T-helper 2 cell treated with Interferon-gamma antibody and Interleukin-4, amounts not matched to agents 5 μg/mL and 100 μg/mL, for 36 hours (primary cell): ENCODE data around the gene NHERF2.
"Not testable (repeated sequence)": the region's sequence is repeated elsewhere in the genome, so short reads cannot be mapped to it uniquely, and the experiment has no call there.

Experiments used
- DNase-seq: peaks from one replicate; pipeline ENCODE4 v3.0.0; 2021; ENCODE audit warnings: low spot score
- H3K27ac Mint-ChIP-seq: one replicate; pipeline ENCODE4 v1.8.0; 2021; ENCODE audit warnings: mild to moderate bottlenecking, mixed read lengths
- H3K27me3 Mint-ChIP-seq: one replicate; pipeline ENCODE4 v1.8.0; 2021; ENCODE audit warnings: low read depth, mixed read lengths
- H3K36me3 Mint-ChIP-seq: one replicate; pipeline ENCODE4 v1.8.0; 2021; ENCODE audit warnings: low read depth, mixed read lengths
- H3K4me1 Mint-ChIP-seq: one replicate; pipeline ENCODE4 v1.8.0; 2021; ENCODE audit warnings: low read depth, mixed read lengths
- H3K4me3 Mint-ChIP-seq: one replicate; pipeline ENCODE4 v1.8.0; 2022; ENCODE audit warnings: mild to moderate bottlenecking, moderate library complexity, mixed read lengths
- H3K9me3 Mint-ChIP-seq: one replicate; pipeline ENCODE4 v1.8.0; 2021; ENCODE audit warnings: mixed read lengths

The NHERF2 gene

DNA sequence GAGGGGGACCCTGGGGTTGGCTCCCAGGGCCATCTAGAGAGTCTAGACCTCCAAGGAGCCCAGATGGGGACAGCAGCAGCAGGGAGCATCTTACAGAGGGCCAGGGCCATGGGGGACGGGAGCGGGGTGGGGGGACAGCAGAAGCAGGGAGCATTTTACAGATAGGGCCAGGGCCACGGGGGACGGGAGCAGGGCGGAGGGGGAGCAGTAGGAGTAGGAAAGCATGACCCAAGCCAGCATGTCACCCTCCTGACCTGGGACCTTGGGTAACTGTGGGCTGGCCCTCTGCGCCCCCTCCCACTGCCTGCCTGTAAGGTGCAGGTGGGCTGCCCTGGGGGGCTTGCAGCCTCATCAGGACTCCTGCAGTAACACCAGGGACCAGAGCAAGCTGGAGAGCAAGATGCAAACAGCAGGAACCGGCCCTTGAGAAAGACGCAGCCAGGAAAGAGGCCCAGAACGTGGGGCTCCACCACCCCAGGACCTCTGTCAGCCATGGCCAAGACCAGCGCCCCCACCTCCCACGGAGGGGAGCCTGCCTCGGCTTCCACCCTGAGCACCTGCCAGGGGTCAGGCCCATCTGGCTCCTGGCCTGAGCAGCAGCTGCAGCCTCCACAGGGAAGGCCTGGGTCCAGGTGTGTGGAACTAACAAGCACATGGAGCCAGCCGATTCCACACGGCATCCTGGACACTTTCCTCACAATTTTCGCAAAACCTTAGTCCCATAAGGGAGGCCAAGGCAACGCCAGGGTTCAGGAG lies 19.4 kb upstream of the NHERF2 start:
- Mint-ChIP-seq H3K4me3 (peak overlapping the region; percentile 89), H3K27ac (peak overlapping the region; percentile 90), H3K9me3 (no peaks in the 10 kb centered on the region), H3K36me3 (peaks cover 12% of the 10 kb centered on the region), H3K4me1 (peaks cover 30% of the 10 kb centered on the region), H3K27me3 (no peaks in the 10 kb centered on the region)
- no peak for DNase-seq

DNA sequence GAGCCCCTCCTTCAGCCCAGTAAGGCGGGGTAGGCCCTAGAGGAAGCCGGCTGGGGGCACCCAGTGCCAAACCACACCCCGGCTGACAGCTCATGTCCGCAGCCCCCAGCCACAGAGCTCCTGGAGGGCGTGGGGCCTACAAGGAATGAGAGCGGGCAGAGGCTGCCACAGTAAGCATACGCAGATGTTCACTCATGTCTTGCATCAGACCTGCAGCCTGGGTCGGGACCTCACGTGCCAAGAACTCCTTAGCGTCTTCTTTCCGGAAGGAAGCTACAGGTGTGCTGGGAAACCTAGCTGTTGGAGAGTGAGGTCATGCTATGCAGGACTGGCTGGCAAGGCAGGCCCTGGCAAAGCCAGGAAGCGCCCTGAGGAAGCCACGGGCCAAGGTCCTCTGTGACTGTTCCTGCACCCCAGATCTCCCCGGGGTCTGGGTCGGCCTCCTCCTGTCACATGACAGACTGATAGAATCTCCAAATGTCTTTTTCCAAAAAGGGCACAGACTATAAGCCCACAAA lies 18.6 kb upstream of the NHERF2 start:
- Mint-ChIP-seq H3K4me1 (peaks cover 30% of the 10 kb centered on the region), H3K27me3 (no peaks in the 10 kb centered on the region), H3K27ac (peak overlapping the region; percentile 90), H3K9me3 (no peaks in the 10 kb centered on the region), H3K36me3 (peaks cover 9% of the 10 kb centered on the region), H3K4me3 (peak overlapping the region; percentile 89)
- DNase-seq, result no peak

DNA sequence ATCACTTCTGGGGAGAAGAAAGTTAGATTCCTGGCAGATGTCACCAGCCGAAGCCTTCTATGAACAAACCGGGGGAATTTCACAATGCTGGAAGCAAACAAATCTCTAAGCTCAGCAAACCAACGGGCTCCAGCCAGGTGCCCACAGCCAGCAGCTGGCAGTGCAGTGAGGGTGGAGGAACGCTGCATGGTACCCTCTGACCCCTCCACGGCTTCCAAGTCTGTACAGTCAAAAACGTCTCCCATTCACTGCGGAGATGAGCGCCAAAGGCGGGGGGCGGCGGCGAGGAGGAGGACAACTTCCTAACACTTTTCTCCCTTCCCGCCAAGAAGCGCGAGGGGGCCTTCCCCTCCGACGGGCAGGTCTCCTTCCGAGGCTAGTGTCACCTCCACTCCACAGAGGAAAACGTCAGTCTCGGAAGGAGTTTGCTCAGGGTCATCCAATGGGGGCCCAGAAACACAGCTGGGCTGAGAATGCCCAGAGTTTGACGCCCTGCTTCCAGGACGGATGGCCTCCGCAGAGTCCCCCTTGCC lies 18.0 kb upstream of the NHERF2 start:
- Mint-ChIP-seq H3K36me3 (peaks cover 9% of the 10 kb centered on the region), H3K4me3 (peak overlapping the region; percentile 89), H3K9me3 (no peaks in the 10 kb centered on the region), H3K27me3 (no peaks in the 10 kb centered on the region), H3K4me1 (peaks cover 30% of the 10 kb centered on the region), H3K27ac (peak overlapping the region; percentile 90)
- peak; percentile 25 for DNase-seq

DNA sequence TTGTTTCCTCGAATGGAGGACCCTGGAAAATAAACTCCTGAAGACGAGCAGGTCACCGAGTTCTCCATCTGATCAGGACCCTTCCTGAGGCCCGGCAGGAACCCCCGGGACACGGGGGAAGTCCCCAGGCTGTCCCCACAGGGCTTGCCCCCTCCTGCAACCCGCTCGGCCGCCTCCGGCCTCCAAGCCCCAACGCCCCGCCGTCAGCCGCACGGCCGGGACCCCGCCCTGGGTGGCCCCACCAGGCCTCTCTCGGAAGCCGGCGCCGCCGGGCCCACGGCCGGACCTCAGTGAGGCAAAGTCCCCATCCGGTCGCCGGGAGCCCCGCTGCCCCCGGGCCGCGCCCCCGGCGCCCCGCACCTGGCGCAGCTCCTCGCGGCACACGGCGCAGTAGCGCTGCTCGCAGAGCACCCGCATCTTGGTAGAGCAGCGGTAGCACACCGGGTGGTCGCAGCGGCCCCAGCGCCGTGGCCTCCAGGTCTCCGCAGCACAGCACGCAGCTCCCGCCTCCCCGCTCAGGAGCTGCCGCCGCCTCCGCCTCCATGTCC lies 17.5 kb upstream of the NHERF2 start:
- Mint-ChIP-seq H3K4me3 (peak overlapping the region; percentile 89), H3K4me1 (peaks cover 27% of the 10 kb centered on the region), H3K36me3 (peaks cover 9% of the 10 kb centered on the region), H3K9me3 (no peaks in the 10 kb centered on the region), H3K27ac (peak overlapping the region; percentile 90), H3K27me3 (no peaks in the 10 kb centered on the region)
- DNase-seq, result no peak

DNA sequence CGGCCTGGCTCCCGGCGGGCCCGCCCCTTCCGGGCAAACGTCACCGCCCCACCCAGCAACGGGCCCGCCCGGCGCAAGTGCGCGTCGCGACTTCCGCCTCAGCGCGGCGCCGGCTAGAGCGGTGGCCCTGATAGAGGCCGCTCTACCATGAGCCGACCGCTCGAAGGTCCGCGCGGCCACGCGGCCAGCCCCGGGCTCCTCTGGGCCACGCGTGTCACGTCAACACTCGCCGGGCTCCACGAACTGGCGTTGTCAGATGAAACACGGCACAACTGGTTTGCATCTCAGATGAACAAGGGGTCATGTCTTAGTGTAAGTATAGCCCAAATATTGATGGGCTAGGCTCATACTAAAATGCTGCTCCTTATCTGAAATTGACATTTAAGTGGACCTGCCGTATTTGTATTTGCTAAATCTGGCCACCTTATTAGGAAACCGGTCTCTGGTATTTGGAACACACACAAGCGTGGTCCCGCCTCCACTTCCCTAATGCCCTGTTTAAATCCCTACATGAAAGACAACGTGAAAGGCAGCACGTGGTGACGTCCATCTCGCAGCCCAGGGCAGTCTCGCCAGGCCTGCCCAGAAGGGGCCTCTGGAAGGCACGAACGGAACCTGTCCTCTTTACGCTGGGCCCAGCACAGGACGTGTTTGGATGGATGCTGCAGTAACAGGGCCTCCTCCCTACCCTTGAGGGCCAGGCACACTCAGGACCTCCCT lies 16.8 kb upstream of the NHERF2 start, which contains the start of gene ZNF598:
TSS of gene ZNF598 (minus strand) at position 31 of the 720 bp plus-strand sequence.
- H3K27me3 Mint-ChIP-seq, result no peaks in the 10 kb centered on the region

DNA sequence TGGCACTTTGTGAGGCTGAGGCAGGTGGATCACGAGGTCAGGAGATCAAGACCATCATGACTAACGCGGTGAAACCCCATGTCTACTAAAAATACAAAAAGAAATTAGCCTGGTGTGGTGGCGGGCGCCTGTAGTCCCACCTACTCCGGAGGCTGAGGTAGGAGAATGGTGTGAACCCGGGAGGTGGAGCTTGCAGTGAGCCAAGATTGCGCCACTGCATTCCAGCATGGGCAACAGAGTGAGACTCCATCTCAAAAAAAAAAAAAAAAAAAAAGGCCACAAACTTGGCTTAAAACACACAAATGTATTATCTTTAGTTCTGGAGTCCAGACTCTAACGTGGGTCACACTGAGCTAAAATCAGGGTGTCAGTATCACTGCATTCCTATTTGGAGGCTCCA lies 15.0 kb upstream of the NHERF2 start:
- not testable (repeated sequence) for H3K27me3 Mint-ChIP-seq, H3K9me3 Mint-ChIP-seq, H3K4me3 Mint-ChIP-seq, H3K36me3 Mint-ChIP-seq, H3K27ac Mint-ChIP-seq, DNase-seq
- peaks cover 21% of the 10 kb centered on the region for H3K4me1 Mint-ChIP-seq

More for the DNA sequence above, 16.8 kb upstream of the NHERF2 start, which contains the start of gene ZNF598:
- peak within 1 kb of the TSS; percentile 98 for H3K27ac Mint-ChIP-seq
- no peaks in the 10 kb centered on the region for H3K9me3 Mint-ChIP-seq
- H3K4me3 Mint-ChIP-seq, result peak within 1 kb of the TSS; percentile 90
- DNase-seq, result peak; percentile 82
- H3K36me3 Mint-ChIP-seq, result peaks cover 9% of the 10 kb centered on the region
- H3K4me1 Mint-ChIP-seq, result peaks cover 25% of the 10 kb centered on the region

DNA sequence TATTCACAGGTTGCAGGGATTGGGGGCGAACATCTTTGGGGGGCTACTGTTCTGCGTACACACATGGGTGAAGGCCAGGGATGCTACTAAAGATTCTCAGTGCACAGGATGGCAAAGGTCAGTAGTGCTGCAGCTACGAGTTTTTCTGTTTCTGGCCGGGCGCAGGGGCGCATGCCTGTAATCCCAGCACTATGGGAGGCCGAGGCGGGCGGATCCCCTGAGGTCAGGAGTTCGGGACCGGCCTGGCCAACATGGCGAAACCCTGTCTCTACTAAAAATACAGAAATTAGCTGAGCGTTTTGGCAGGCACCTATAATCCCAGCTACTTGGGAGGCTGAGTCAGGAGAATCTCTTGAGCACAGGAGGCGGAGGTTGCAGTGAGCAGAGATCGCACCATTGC lies 13.2 kb upstream of the NHERF2 start:
- Mint-ChIP-seq H3K27me3 (peaks cover 3% of the 10 kb centered on the region), H3K27ac (peak overlapping the region; percentile 2), H3K9me3 (no peaks in the 10 kb centered on the region), H3K4me3 (no peak overlapping the region), H3K4me1 (peaks cover 7% of the 10 kb centered on the region), H3K36me3 (peaks cover 2% of the 10 kb centered on the region)
- DNase-seq, result no peak

DNA sequence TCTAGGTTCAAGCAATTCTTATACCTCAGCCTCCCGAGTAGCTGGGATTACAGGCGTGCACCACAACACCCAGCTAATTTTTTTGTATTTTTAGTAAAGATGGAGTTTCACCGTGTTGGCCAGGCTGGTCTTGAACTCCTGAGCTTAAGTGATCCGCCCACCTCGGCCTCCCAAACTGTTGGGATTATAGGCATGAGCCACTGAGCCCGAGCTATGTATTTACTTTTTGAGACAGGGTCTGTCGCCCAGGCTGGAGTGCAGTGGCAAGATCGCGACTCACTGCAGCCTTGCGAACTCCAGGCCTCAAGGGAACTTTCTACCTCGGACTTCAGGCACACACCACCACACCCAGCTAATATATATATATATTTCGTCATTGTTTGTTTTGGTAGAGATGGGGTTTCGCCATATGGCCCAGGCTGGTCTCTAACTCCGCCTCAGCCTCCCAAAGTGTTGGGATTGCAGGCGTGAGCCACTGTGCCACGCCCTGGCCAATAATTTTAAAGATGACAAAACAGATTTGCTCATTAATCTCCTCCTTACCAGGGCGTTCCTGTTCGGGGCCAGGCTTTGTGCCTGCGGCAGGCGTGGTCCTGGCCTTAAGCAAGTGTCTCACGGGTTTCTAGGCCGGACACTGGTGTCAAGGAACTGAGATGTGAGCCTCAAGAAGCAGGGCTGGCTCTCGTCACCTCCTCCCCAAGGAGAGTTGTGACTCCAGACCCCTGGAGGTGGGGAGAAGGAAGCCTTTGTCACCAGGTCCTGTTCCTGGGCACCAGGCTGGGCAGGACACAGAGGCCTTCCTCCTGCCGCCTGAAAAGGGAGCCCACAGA lies 11.4 kb upstream of the NHERF2 start:
- Mint-ChIP-seq H3K27ac (no peak overlapping the region), H3K4me1 (peaks cover under 1% of the 10 kb centered on the region), H3K36me3 (no peaks in the 10 kb centered on the region), H3K9me3 (no peaks in the 10 kb centered on the region), H3K27me3 (peaks cover 10% of the 10 kb centered on the region), H3K4me3 (no peak overlapping the region)
- no peak for DNase-seq

DNA sequence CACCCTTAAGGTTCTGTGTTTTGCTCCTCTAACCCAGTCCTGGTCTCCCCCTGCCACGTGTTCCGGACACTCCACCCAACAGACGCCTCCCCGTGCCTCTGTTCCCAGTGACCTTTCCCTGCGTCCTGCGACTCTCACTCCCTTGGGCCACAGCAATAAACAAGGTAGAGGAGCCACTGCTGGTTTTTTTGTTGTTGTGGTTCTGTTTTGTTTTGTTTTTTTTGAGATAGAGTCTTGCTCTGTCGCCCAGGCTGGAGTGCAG lies 10.8 kb upstream of the NHERF2 start:
- Mint-ChIP-seq H3K4me3 (no peak overlapping the region), H3K36me3 (no peaks in the 10 kb centered on the region), H3K4me1 (no peaks in the 10 kb centered on the region), H3K9me3 (no peaks in the 10 kb centered on the region), H3K27me3 (peaks cover 14% of the 10 kb centered on the region), H3K27ac (no peak overlapping the region)
- no peak for DNase-seq

DNA sequence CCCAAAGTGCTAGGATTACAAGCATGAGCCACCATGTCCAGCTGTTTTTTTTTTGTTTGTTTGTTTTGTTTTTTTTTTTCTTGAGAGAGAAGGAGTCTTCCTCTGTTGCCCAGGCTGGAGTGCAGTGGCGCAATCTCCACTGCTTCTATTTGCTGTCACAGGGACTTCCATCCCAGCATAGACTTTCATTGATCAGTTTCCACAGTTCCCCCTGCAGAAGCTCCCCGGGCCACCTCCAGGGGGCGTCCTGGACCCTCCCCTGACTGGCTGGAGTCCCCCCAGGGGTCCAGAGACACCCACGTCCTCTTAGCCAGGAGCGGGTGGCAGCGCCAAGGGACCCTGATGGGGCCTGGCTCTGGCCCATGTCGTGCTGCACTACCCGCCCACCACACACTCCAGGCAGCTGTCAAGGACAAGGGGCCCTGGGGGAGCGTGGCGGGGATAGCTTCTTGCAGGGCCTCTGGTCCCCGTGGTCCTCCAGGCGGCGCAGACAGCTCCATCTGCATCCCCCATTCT lies 10.2 kb upstream of the NHERF2 start:
- H3K27me3 Mint-ChIP-seq, result peaks cover 20% of the 10 kb centered on the region
- H3K4me1 Mint-ChIP-seq, result no peaks in the 10 kb centered on the region
- no peaks in the 10 kb centered on the region for H3K36me3 Mint-ChIP-seq
- no peak for DNase-seq
- no peaks in the 10 kb centered on the region for H3K9me3 Mint-ChIP-seq
- no peak overlapping the region for H3K27ac Mint-ChIP-seq
- H3K4me3 Mint-ChIP-seq, result no peak overlapping the region

DNA sequence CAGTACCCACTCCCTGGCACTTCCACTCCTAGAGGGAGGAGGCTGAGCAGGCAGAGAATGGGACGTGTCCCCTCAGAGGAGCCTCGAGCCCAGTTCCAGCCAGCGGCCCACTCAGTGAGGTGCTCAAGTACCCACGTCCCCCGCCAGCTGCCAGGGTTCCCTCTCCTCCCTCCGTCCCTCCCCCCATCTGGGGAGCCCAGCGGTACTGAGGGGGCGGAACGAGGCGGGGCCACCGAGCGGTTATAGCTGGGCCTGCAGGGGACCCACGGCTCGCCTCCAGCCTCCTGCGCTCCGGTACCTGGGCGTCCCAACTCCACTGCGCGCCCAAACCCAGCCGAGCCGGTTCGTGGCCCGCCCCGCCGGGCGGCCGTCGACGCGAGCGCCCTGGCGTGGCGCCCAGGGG lies 7.2 kb upstream of the NHERF2 start, which contains the start of gene NPW:
TSS of gene NPW (plus strand) at position 268 of the 403 bp plus-strand sequence.
- no peaks in the 10 kb centered on the region for H3K9me3 Mint-ChIP-seq
- no peak for DNase-seq
- peak within 1 kb of the TSS; percentile 26 for H3K4me3 Mint-ChIP-seq
- no peaks in the 10 kb centered on the region for H3K36me3 Mint-ChIP-seq
- H3K4me1 Mint-ChIP-seq, result peaks cover 11% of the 10 kb centered on the region
- no peak within 1 kb of the TSS for H3K27ac Mint-ChIP-seq
- H3K27me3 Mint-ChIP-seq, result peaks cover 31% of the 10 kb centered on the region

DNA sequence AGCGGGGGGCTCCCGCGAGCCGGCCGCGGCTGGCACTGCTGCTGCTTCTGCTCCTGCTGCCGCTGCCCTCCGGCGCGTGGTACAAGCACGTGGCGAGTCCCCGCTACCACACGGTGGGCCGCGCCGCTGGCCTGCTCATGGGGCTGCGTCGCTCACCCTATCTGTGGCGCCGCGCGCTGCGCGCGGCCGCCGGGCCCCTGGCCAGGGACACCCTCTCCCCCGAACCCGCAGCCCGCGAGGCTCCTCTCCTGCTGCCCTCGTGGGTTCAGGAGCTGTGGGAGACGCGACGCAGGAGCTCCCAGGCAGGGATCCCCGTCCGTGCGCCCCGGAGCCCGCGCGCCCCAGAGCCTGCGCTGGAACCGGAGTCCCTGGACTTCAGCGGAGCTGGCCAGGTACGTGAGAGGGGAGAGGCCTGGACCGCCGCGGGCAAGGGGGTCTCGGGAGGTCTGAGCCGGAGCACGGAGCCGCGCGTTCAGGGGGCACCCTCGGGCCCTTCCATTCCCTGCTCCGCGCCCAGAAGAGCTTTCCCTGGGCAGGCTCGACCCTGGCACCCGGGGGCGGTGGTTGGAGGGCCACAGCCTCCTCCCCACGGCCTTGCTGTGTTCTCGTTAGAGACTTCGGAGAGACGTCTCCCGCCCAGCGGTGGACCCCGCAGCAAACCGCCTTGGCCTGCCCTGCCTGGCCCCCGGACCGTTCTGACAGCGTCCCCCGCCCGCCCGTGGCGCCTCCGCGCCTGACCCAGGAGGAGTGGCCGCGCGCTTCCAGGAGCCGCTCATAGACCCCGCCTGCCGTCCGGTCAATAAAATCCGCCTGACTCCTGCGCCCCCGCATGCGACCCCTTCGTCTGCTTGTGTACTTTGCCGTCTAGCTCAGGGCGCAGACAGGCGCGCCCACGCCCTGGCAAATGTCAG lies 6.5 kb upstream of the NHERF2 start:
- no peak overlapping the region for H3K27ac Mint-ChIP-seq
- peak overlapping the region; percentile 26 for H3K4me3 Mint-ChIP-seq
- H3K36me3 Mint-ChIP-seq, result no peaks in the 10 kb centered on the region
- peaks cover 11% of the 10 kb centered on the region for H3K4me1 Mint-ChIP-seq
- H3K9me3 Mint-ChIP-seq, result no peaks in the 10 kb centered on the region
- DNase-seq, result no peak
- H3K27me3 Mint-ChIP-seq, result peaks cover 33% of the 10 kb centered on the region
